ENCODE data around the gene ISG20. TPM values are rescaled to one million over a fixed set of nuclear protein-coding genes. Genes with fewer than 3 reads are reported as not detected.
A peak's percentile ranks its signal among the peaks of the same experiment; 100 is the strongest.

ISG20 gene
- polyA plus RNA-seq, 1 donor, result 4.9 TPM

DNA sequence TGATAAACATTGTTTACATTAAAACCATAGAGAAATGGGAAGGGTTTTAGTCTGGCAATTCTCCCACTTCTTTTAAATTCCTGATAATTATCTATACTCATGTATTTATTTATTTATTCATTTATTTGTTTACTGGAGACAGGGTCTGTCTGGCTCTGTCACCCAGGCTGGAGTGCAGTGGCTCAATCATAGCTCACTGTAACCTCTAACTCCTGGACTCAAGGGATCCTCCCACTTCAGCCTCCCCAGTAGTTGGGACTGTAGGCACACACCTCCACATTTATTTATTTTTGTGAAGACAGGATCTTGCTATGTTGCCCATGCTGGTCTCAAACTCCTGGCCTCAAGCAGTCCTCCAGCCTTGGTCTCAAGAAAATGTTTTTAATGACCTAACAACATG is 20.1 kb upstream of the ISG20 start:
- H3K27me3 ChIP-seq (ENCODE audit: control insufficient read depth, insufficient read depth, low read length), result no peaks in the 10 kb centered on the region

DNA sequence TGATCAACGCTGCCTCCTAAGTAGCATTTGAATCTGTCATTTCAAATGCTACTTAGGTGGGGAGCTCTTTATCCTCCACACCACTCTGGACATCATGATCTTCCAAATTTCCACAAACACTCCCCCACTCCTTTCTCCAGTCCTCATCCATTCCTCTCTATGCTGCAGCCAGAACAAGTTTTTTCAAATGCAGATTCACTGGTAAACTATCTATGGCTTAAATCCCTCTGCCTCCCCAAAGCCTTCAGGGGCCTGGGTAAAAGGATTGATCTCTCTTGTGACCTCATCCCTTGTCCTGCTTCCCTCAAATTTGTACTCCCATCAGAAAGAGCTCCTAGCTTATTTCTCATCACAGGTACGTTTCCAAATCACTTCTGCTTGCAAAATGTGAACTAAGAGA is 19.0 kb upstream of the ISG20 start:
- Histone ChIP-seq H3K4me1 (ENCODE audit: control insufficient read depth, insufficient read depth, low read length) (peaks cover 21% of the 10 kb centered on the region), H3K9me3 (ENCODE audit: control insufficient read depth, low read depth, low read length) (peaks cover 2% of the 10 kb centered on the region), H3K27me3 (ENCODE audit: control insufficient read depth, insufficient read depth, low read length) (no peaks in the 10 kb centered on the region), H3K4me3 (ENCODE audit: low read length) (no peak overlapping the region), H3K27ac (ENCODE audit: low read length) (no peak overlapping the region), H3K36me3 (ENCODE audit: control insufficient read depth, insufficient read depth, low read length) (no peaks in the 10 kb centered on the region)
- WGBS (ENCODE audit: insufficient coverage, low lambda C conversion rate), result no CpG with 5 or more reads among the region's 2 CpGs
- DNase-seq, result no peak

More for the DNA sequence above, 20.1 kb upstream of the ISG20 start:
- H3K4me1 ChIP-seq (ENCODE audit: control insufficient read depth, insufficient read depth, low read length), result peaks cover 28% of the 10 kb centered on the region
- H3K4me3 ChIP-seq (ENCODE audit: low read length), result no peak overlapping the region
- no peak for DNase-seq
- no peak overlapping the region for H3K27ac ChIP-seq (ENCODE audit: low read length)
- H3K36me3 ChIP-seq (ENCODE audit: control insufficient read depth, insufficient read depth, low read length), result no peaks in the 10 kb centered on the region
- H3K9me3 ChIP-seq (ENCODE audit: control insufficient read depth, low read depth, low read length), result peaks cover 4% of the 10 kb centered on the region

DNA sequence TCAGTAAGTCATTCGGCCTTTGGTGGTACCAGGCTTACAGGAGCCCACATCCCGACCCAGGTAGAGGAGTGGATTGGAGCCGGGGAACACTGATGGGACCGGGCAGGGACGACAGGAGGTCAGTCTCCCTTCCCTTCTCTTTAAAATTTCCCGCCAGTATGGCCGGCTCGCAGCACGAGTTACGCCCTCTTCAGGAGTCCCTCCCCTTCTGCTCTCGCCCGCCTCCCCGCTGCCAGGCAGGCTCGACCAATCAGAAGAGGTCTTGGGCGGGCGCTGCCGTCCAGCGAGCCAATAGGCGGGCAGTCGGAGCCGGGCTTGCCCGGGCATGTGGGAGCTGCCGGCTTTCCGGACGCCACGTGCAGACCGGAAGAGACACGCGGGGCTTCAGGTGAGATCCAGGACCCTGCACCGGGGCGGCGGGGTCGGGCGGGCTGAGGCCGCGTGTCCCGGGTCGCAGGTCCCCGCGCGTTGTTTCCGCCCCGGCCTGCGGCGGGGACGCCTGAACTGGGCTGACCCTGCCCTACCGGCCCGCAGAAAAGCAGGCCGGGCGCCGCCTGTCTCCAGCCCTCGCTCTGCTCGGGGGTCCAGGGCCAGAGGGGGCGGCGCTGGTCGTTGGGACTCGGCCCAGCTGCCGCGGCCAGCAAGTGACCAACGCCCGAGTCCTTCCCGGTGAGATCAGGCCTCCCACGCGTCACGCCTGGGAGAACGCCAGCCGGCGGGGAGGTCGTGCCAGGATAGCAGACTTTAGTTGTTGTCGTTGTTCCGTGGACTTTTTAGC is 17.6 kb upstream of the ISG20 start, which contains the start of gene AEN:
TSS of gene AEN (plus strand) at position 346 of the 778 bp plus-strand sequence. CDS start 4,870 bp downstream, outside the sequence.
- Histone ChIP-seq H3K4me1 (ENCODE audit: control insufficient read depth, insufficient read depth, low read length) (peaks cover 7% of the 10 kb centered on the region), H3K4me3 (ENCODE audit: low read length) (peak within 1 kb of the TSS; percentile 66), H3K36me3 (ENCODE audit: control insufficient read depth, insufficient read depth, low read length) (peaks cover 4% of the 10 kb centered on the region), H3K9me3 (ENCODE audit: control insufficient read depth, low read depth, low read length) (no peaks in the 10 kb centered on the region), H3K27ac (ENCODE audit: low read length) (no peak within 1 kb of the TSS), H3K27me3 (ENCODE audit: control insufficient read depth, insufficient read depth, low read length) (no peaks in the 10 kb centered on the region)
- DNase-seq, result peak; percentile 96
- WGBS (ENCODE audit: insufficient coverage, low lambda C conversion rate), result no CpG with 5 or more reads among the region's 71 CpGs

DNA sequence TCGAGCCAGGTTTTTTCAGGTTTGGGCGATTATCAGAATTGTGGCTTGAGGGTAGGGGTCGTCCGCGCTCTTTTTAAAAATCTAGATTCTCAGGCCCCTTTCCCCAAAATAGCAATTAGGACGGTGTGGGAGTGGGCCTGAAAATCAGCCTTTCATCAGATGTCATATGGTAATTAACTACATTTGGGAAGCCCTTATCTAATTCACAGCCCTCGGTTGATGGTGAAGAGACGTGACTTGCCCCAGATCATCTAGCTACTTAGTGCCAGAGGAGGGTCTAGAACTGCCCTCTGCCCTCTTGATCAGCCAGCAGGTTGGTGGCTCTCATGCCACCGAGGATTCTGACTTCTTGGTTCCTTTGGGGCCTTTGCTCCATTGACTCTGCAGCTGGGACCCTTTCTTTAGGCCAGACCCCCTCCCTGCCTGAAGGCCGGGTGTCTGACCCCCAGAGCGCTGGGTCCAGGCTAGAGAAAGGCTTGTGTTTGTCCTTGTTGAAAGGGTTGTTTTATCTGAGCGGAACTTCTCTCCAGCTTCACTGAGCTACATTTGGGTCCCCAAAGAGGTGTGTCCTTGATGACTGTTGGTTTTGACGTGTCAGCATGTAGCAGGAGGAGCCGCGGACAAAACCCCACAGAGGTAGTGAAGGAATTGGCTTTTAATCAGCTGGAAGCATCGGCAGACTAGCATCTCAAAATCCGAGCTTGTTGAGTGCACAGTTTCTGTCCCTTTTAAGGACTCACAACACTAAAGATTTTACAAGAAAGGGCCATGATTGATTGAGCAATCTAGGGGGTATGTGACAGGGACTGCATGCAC is 16.8 kb upstream of the ISG20 start:
- Histone ChIP-seq H3K4me1 (ENCODE audit: control insufficient read depth, insufficient read depth, low read length) (peaks cover 6% of the 10 kb centered on the region), H3K36me3 (ENCODE audit: control insufficient read depth, insufficient read depth, low read length) (peaks cover 12% of the 10 kb centered on the region), H3K27ac (ENCODE audit: low read length) (no peak overlapping the region), H3K9me3 (ENCODE audit: control insufficient read depth, low read depth, low read length) (no peaks in the 10 kb centered on the region), H3K4me3 (ENCODE audit: low read length) (peak overlapping the region; percentile 66), H3K27me3 (ENCODE audit: control insufficient read depth, insufficient read depth, low read length) (no peaks in the 10 kb centered on the region)
- no CpG with 5 or more reads among the region's 17 CpGs for WGBS (ENCODE audit: insufficient coverage, low lambda C conversion rate)
- DNase-seq, result peak in 1 of 2 donors; percentile 37

DNA sequence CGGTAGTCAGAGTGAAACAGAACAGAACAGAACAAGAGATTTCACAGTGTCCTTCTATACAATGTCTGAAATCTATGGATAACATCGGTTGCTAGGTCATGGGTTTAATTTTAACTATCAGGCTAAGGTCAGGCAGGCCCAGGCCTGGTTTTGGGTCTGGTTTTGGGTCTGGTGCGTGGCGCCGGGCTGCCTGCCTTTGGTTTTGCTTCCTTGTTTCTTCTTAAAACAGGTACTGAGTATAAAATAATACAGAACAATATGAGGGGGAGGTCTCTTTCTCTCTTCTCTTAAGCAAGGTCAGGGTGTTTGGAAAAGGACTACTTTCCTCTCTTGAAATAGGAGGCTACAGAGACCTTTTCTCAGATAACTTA is 16.2 kb upstream of the ISG20 start:
- no peak for DNase-seq
- no peaks in the 10 kb centered on the region for H3K9me3 ChIP-seq (ENCODE audit: control insufficient read depth, low read depth, low read length)
- no peak overlapping the region for H3K27ac ChIP-seq (ENCODE audit: low read length)
- peaks cover 6% of the 10 kb centered on the region for H3K4me1 ChIP-seq (ENCODE audit: control insufficient read depth, insufficient read depth, low read length)
- no peaks in the 10 kb centered on the region for H3K27me3 ChIP-seq (ENCODE audit: control insufficient read depth, insufficient read depth, low read length)
- whole genome bisulfite sequencing (ENCODE audit: insufficient coverage, low lambda C conversion rate), result no CpG with 5 or more reads among the region's 5 CpGs
- H3K36me3 ChIP-seq (ENCODE audit: control insufficient read depth, insufficient read depth, low read length), result peaks cover 14% of the 10 kb centered on the region
- no peak overlapping the region for H3K4me3 ChIP-seq (ENCODE audit: low read length)

DNA sequence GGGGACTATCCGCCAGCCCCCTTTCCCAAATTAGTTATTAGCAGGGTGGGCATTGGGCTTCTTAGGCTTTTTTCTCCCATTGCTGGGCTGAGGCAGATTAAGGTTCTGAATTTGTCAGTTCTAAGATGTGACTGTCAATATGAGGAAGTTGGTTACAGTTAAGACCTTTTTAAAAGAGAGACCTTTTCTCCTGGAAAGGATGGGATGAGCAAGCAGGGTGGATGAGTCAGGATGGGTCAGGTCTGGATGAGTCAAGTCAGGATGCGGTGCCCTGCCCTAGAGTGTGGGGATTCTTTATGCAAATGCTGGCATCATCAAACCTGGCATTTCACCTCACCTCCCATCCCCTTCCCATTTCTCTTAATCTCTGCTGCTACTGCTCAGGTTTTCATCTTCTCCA is 15.8 kb upstream of the ISG20 start:
- Histone ChIP-seq H3K9me3 (ENCODE audit: control insufficient read depth, low read depth, low read length) (no peaks in the 10 kb centered on the region), H3K36me3 (ENCODE audit: control insufficient read depth, insufficient read depth, low read length) (peaks cover 16% of the 10 kb centered on the region), H3K27ac (ENCODE audit: low read length) (no peak overlapping the region), H3K27me3 (ENCODE audit: control insufficient read depth, insufficient read depth, low read length) (no peaks in the 10 kb centered on the region), H3K4me1 (ENCODE audit: control insufficient read depth, insufficient read depth, low read length) (peaks cover 6% of the 10 kb centered on the region), H3K4me3 (ENCODE audit: low read length) (no peak overlapping the region)
- WGBS (ENCODE audit: insufficient coverage, low lambda C conversion rate), result no CpG with 5 or more reads among the region's 2 CpGs
- DNase-seq, result no peak

DNA sequence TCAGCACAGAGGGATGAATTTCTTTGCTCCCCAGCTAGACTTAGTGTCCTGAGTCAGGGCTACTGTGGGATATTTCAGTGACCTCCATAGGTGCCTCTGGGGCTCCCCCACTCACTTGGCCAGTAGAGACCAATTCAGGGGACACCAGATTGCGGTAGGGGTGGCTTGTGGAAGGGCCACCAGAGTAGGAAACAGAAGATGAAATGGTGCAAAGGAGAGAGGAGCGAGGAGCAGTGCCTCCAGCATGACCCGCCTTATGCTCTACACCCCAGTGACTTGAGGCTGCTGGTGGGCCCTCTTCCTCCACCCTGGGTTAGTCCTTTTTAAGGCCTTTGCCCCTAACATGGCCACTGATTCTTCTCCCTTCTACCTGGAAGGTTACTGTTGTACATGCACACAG is 15.2 kb upstream of the ISG20 start:
- no peak overlapping the region for H3K27ac ChIP-seq (ENCODE audit: low read length)
- peaks cover 6% of the 10 kb centered on the region for H3K4me1 ChIP-seq (ENCODE audit: control insufficient read depth, insufficient read depth, low read length)
- no peak overlapping the region for H3K4me3 ChIP-seq (ENCODE audit: low read length)
- no peaks in the 10 kb centered on the region for H3K27me3 ChIP-seq (ENCODE audit: control insufficient read depth, insufficient read depth, low read length)
- H3K9me3 ChIP-seq (ENCODE audit: control insufficient read depth, low read depth, low read length), result no peaks in the 10 kb centered on the region
- WGBS (ENCODE audit: insufficient coverage, low lambda C conversion rate), result no CpG with 5 or more reads among the region's 3 CpGs
- no peak for DNase-seq
- peaks cover 17% of the 10 kb centered on the region for H3K36me3 ChIP-seq (ENCODE audit: control insufficient read depth, insufficient read depth, low read length)

DNA sequence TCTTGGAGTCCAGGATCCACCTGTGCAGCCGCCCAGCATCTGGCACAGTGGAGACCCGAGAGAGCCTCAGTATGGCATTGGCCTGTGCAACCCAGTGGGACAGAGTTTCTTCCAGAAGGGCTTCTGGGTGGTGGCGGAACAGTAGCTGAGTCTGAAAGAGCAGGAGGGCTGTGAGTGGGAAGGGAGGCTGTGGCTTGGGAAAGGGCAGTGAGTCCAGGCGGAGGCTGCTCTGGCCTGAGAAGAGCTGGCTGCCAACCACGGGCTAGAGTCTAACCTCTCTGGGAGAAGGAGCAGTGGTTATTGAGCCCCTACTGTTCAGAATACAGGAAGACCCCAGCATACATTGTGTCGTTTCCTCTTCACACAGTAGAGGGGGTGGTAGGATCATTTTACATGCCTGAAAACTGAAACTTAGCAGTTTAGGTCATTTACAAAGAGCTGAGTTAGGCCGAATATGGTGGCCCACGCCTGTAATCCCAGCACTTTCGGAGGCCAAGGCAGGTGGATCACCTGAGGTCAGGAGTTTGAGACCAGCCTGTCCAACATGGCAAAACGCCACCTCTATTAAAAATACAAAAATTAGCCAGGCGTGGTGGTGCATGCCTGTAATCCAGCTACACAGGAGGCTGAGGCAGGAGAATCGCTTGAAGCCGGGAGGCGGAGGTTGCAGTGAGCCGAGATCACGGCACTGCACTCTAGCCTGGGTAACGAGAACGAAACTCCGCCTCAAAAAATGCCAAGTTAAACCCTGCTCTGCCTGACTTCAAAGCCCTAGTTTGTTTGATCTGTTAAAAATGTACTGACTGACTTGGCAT is 14.5 kb upstream of the ISG20 start:
- H3K9me3 ChIP-seq (ENCODE audit: control insufficient read depth, low read depth, low read length), result no peaks in the 10 kb centered on the region
- no peak overlapping the region for H3K27ac ChIP-seq (ENCODE audit: low read length)
- peaks cover 25% of the 10 kb centered on the region for H3K36me3 ChIP-seq (ENCODE audit: control insufficient read depth, insufficient read depth, low read length)
- no peak overlapping the region for H3K4me3 ChIP-seq (ENCODE audit: low read length)
- H3K27me3 ChIP-seq (ENCODE audit: control insufficient read depth, insufficient read depth, low read length), result no peaks in the 10 kb centered on the region
- 0% methylated on average over 1 of the region's 19 CpGs for WGBS (ENCODE audit: insufficient coverage, low lambda C conversion rate)
- H3K4me1 ChIP-seq (ENCODE audit: control insufficient read depth, insufficient read depth, low read length), result peaks cover 6% of the 10 kb centered on the region
- no peak for DNase-seq

DNA sequence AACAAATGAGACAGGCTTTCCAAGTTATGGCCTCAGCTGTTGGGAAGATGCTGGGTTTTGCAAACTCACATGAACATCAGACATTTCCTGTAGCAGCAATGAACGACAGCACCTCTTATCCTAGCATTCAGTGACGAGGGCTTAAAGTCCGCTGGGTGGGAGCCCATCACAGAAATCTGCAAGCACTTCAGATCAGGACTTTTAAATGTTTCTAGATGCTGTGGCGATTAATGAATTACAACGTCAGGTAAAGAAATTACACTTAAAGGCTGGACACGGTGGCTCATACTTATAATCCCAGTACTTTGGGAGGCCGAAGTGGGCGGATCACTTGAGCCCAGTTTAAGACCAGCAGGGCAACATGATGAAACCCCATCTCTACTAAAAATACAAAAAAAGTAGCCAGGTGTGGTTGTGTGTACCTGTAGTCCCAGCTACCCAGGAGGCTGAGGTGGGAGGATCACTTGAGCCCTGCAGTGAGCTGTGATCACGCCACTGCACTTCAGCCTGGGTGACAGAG is 13.8 kb upstream of the ISG20 start:
- DNase-seq, result no peak
- Histone ChIP-seq H3K4me1 (ENCODE audit: control insufficient read depth, insufficient read depth, low read length) (peaks cover 7% of the 10 kb centered on the region), H3K27me3 (ENCODE audit: control insufficient read depth, insufficient read depth, low read length) (no peaks in the 10 kb centered on the region), H3K27ac (ENCODE audit: low read length) (no peak overlapping the region), H3K4me3 (ENCODE audit: low read length) (no peak overlapping the region), H3K9me3 (ENCODE audit: control insufficient read depth, low read depth, low read length) (no peaks in the 10 kb centered on the region), H3K36me3 (ENCODE audit: control insufficient read depth, insufficient read depth, low read length) (peaks cover 30% of the 10 kb centered on the region)
- no CpG with 5 or more reads among the region's 9 CpGs for WGBS (ENCODE audit: insufficient coverage, low lambda C conversion rate)

Data from large intestine (tissue), 3 donors.